KOPT-K1 (cell line): ENCODE results near the gene SUFU.

Source experiments
- H3K27ac ChIP-seq: fragments of 200-600 bp; sonication (generic); 2 replicates; pipeline ENCODE4 v1.5.1; 2016; ENCODE audit warnings: antibody characterized with exemption, mild to moderate bottlenecking, low read depth, low read length; ENCODE audit not compliant: poor library complexity, severe bottlenecking
- H3K36me3 ChIP-seq: fragments of 200-600 bp; sonication (generic); 2 replicates; pipeline ENCODE4 v1.5.1; 2017; ENCODE audit warnings: antibody characterized with exemption, mild to moderate bottlenecking, low read length, moderate library complexity; ENCODE audit not compliant: insufficient read depth
- H3K9me3 ChIP-seq: fragments of 200-600 bp; sonication (generic); 2 replicates; pipeline ENCODE4 v1.5.1; 2017; ENCODE audit warnings: antibody characterized with exemption, low read length, mild to moderate bottlenecking; ENCODE audit not compliant: insufficient read depth, poor library complexity, severe bottlenecking

Gene SUFU

GRCh38 chr10:102600816-102601215, 97.0 kb downstream of the SUFU start:
- no peak overlapping the region for H3K27ac ChIP-seq
- H3K36me3 ChIP-seq, result peaks cover 67% of the 10 kb centered on the region

GRCh38 chr10:102601639-102602038, 97.9 kb downstream of the SUFU start:
- Histone ChIP-seq H3K9me3 (no peaks in the 10 kb centered on the region), H3K27ac (no peak overlapping the region)

More at GRCh38 chr10:102600816-102601215, 97.0 kb downstream of the SUFU start:
- H3K9me3 ChIP-seq, result no peaks in the 10 kb centered on the region

GRCh38 chr10:102602272-102603045, 98.7 kb downstream of the SUFU start:
- Histone ChIP-seq H3K9me3 (no peaks in the 10 kb centered on the region), H3K27ac (no peak overlapping the region), H3K36me3 (peaks cover 59% of the 10 kb centered on the region)

More at GRCh38 chr10:102601639-102602038, 97.9 kb downstream of the SUFU start:
- peaks cover 67% of the 10 kb centered on the region for H3K36me3 ChIP-seq

GRCh38 chr10:102603946-102604345, 100.2 kb downstream of the SUFU start:
- H3K27ac ChIP-seq, result no peak overlapping the region
- peaks cover 47% of the 10 kb centered on the region for H3K36me3 ChIP-seq
- H3K9me3 ChIP-seq, result no peaks in the 10 kb centered on the region

- Histone ChIP-seq H3K36me3 (peaks cover 42% of the 10 kb centered on the region), H3K9me3 (no peaks in the 10 kb centered on the region), H3K27ac (no peak overlapping the region)
Observed at GRCh38 chr10:102604439-102604841, 100.7 kb downstream of the SUFU start.

- no peak overlapping the region for H3K27ac ChIP-seq
Observed at GRCh38 chr10:102605712-102606111, 101.9 kb downstream of the SUFU start.

GRCh38 chr10:102608487-102608886, 104.7 kb downstream of the SUFU start:
- Histone ChIP-seq H3K9me3 (no peaks in the 10 kb centered on the region), H3K27ac (no peak overlapping the region), H3K36me3 (peaks cover 12% of the 10 kb centered on the region; the same call in 1 of the 2 replicates)

More at GRCh38 chr10:102605712-102606111, 101.9 kb downstream of the SUFU start:
- Histone ChIP-seq H3K9me3 (no peaks in the 10 kb centered on the region), H3K36me3 (peaks cover 30% of the 10 kb centered on the region; the same call in 1 of the 2 replicates)

- Histone ChIP-seq H3K27ac (no peak overlapping the region), H3K36me3 (peaks cover 3% of the 10 kb centered on the region; the same call in 1 of the 2 replicates), H3K9me3 (no peaks in the 10 kb centered on the region)
Observed at GRCh38 chr10:102610441-102610887, 106.7 kb downstream of the SUFU start.

- Histone ChIP-seq H3K27ac (no peak overlapping the region), H3K9me3 (no peaks in the 10 kb centered on the region), H3K36me3 (peaks cover 11% of the 10 kb centered on the region; the same call in 1 of the 2 replicates)
Observed at GRCh38 chr10:102611514-102612087, 107.8 kb downstream of the SUFU start.

- Histone ChIP-seq H3K9me3 (no peaks in the 10 kb centered on the region), H3K27ac (peak overlapping the region; percentile 56), H3K36me3 (peaks cover 25% of the 10 kb centered on the region)
Observed at GRCh38 chr10:102612964-102613275, 109.1 kb downstream of the SUFU start.

- H3K36me3 ChIP-seq, result peaks cover 28% of the 10 kb centered on the region
- H3K27ac ChIP-seq, result peak overlapping the region; percentile 56
- no peaks in the 10 kb centered on the region for H3K9me3 ChIP-seq
Observed at GRCh38 chr10:102613286-102613685, 109.5 kb downstream of the SUFU start.

- H3K27ac ChIP-seq, result peak overlapping the region; percentile 56
- no peaks in the 10 kb centered on the region for H3K9me3 ChIP-seq
- peaks cover 30% of the 10 kb centered on the region for H3K36me3 ChIP-seq
Observed at GRCh38 chr10:102613785-102614184, 110.0 kb downstream of the SUFU start.

- Histone ChIP-seq H3K27ac (no peak overlapping the region), H3K9me3 (no peaks in the 10 kb centered on the region), H3K36me3 (peaks cover 30% of the 10 kb centered on the region)
Observed at GRCh38 chr10:102614888-102615287, 111.1 kb downstream of the SUFU start.

GRCh38 chr10:102615361-102615760, 111.6 kb downstream of the SUFU start:
- Histone ChIP-seq H3K27ac (no peak overlapping the region), H3K9me3 (no peaks in the 10 kb centered on the region), H3K36me3 (peaks cover 30% of the 10 kb centered on the region)

- no peak overlapping the region for H3K27ac ChIP-seq
- H3K9me3 ChIP-seq, result no peaks in the 10 kb centered on the region
- H3K36me3 ChIP-seq, result peaks cover 30% of the 10 kb centered on the region
Observed at GRCh38 chr10:102616066-102616770, 112.4 kb downstream of the SUFU start.
